22Rv1 (cell line): ENCODE measurements around the gene TAF1D.

Source experiments
- H3K27ac ChIP-seq: fragments of 450-650 bp; 2 replicates; pipeline ENCODE4 v1.5.1; 2017
- CTCF ChIP-seq: fragments of 450-650 bp; IDR thresholded peaks from 2 replicates; pipeline ENCODE4 v1.5.1; 2017; ENCODE audit warnings: mild to moderate bottlenecking
- ZFX ChIP-seq: fragments of 450-650 bp; IDR thresholded peaks from 2 replicates; pipeline ENCODE4 v1.6.1; 2017; ENCODE audit warnings: antibody characterized with exemption, borderline replicate concordance

TAF1D gene

GRCh38 chr11:93704237-93704636, 37.1 kb downstream of the TAF1D start:
- no peak overlapping the region for H3K27ac ChIP-seq
- TF ChIP-seq CTCF (peak; percentile 24; the same call in 1 of the 2 replicates), ZFX (no peak)

- TF ChIP-seq ZFX (no peak), CTCF (no peak)
- H3K27ac ChIP-seq = no peak overlapping the region
These were observed 40.5 kb downstream of the TAF1D start for GRCh38 chr11:93700830-93701229.

GRCh38 chr11:93697611-93698010, 43.7 kb downstream of the TAF1D start:
- TF ChIP-seq ZFX = no peak
- no peak for TF ChIP-seq CTCF
- no peak overlapping the region for H3K27ac ChIP-seq

GRCh38 chr11:93694557-93694956, 46.7 kb downstream of the TAF1D start:
- TF ChIP-seq ZFX = no peak
- TF ChIP-seq CTCF = no peak
- H3K27ac ChIP-seq = no peak overlapping the region

- TF ChIP-seq CTCF = 0 out of 2 replicates have a peak, but pooled peaks have one; percentile 6
- no peak for TF ChIP-seq ZFX
- no peak overlapping the region for H3K27ac ChIP-seq
These were observed 47.2 kb downstream of the TAF1D start for GRCh38 chr11:93694109-93694508.

- H3K27ac ChIP-seq = no peak overlapping the region
- TF ChIP-seq CTCF (no peak), ZFX (no peak)
These were observed 52.1 kb downstream of the TAF1D start for GRCh38 chr11:93689240-93689639.

GRCh38 chr11:93686812-93687211, 54.5 kb downstream of the TAF1D start:
- no peak overlapping the region for H3K27ac ChIP-seq
- TF ChIP-seq CTCF (no peak), ZFX (no peak)
